ENCODE data around the gene NOX4. TPM values are rescaled to one million over a fixed set of nuclear protein-coding genes. Genes with fewer than 3 reads are reported as not detected.
A peak's percentile ranks its signal among the peaks of the same experiment; 100 is the strongest.

NOX4 gene
- total RNA-seq (1 to 10 TPM in 1 of 2 donors, under 1 TPM in 1; 0.86 to 3.3 TPM), polyA plus RNA-seq (ENCODE audit: insufficient read length in 6 of 6) (1 to 10 TPM; 3.1 to 6.5 (median 4.4) TPM)
- long read RNA-seq, donor 1: 0 reads
- long read RNA-seq, donor 2: 0 reads
- long read RNA-seq, donor 3, partial matches to known transcripts: 0 of 2 reads
- long read RNA-seq, donor 3, other reads (novel, unspliced or antisense): 0 of 2 reads
- long read RNA-seq, donor 4, partial matches to known transcripts: 0 of 3 reads
- long read RNA-seq, donor 4, other reads (novel, unspliced or antisense): 2 of 3 reads
- long read RNA-seq, donor 5: 0 reads
- long read RNA-seq, donor 6, partial matches to known transcripts: 0 of 1 reads
- long read RNA-seq, donor 6, other reads (novel, unspliced or antisense): 0 of 1 reads
- long read RNA-seq, donor 7: 0 reads
- long read RNA-seq, donor 8: 0 reads
- long read RNA-seq, donor 9: 0 reads
- long read RNA-seq, donor 10, partial matches to known transcripts: 0 of 1 reads
- long read RNA-seq, donor 10, other reads (novel, unspliced or antisense): 0 of 1 reads
- long read RNA-seq, donor 11: 0 reads
- long read RNA-seq, donor 12: 0 reads

GRCh38 chr11:89490981-89491690 is at the start of gene NOX4:
NOX4 (minus strand) TSS chr11:89491375; CDS start chr11:89491246, 129 bp downstream.
- Histone ChIP-seq H3K27me3 (peaks cover 0 to 36% of the 10 kb centered on the region in 2 donors), H3K36me3 (no peaks in the 10 kb centered on the region), H3K4me3 (peak within 1 kb of the TSS; percentile 31 to 33), H3K27ac (peak within 1 kb of the TSS in 1 of 2 donors; percentile 44), H3K4me1 (peaks cover 0 to 3% of the 10 kb centered on the region in 2 donors), H3K9me3 (no peaks in the 10 kb centered on the region)
- no peak for TF ChIP-seq CTCF (IDR thresholded peaks at IDR 0.05)
- intact Hi-C loops (cut with DNase I): no loop called here
- ATAC-seq (peak; percentile 69), DNase-seq (peak; percentile 41 to 79 (median 67))

GRCh38 chr11:89540826-89541225 is 49.7 kb upstream of the NOX4 start:
- no peak for DNase-seq
- no peak for TF ChIP-seq CTCF (IDR thresholded peaks at IDR 0.05)
- no peaks in the 10 kb centered on the region for H3K4me1 ChIP-seq
- H3K27me3 ChIP-seq: no peaks in the 10 kb centered on the region
- H3K27ac ChIP-seq: no peak overlapping the region
- intact Hi-C loops (cut with DNase I): no loop called here
- no peaks in the 10 kb centered on the region for H3K36me3 ChIP-seq
- H3K9me3 ChIP-seq: no peaks in the 10 kb centered on the region
- ATAC-seq: no peak
- H3K4me3 ChIP-seq: no peak overlapping the region

GRCh38 chr11:89537936-89538335 is 46.8 kb upstream of the NOX4 start:
- no peak for DNase-seq
- no peak for ATAC-seq
- no peaks in the 10 kb centered on the region for H3K36me3 ChIP-seq
- no peak overlapping the region for H3K4me3 ChIP-seq
- H3K4me1 ChIP-seq: no peaks in the 10 kb centered on the region
- TF ChIP-seq CTCF (IDR thresholded peaks at IDR 0.05): no peak
- H3K9me3 ChIP-seq: no peaks in the 10 kb centered on the region
- intact Hi-C loops (cut with DNase I): no loop called here
- no peak overlapping the region for H3K27ac ChIP-seq
- no peaks in the 10 kb centered on the region for H3K27me3 ChIP-seq

- H3K27me3 ChIP-seq: no peaks in the 10 kb centered on the region
- DNase-seq (no peak), ATAC-seq (no peak)
- TF ChIP-seq CTCF (IDR thresholded peaks at IDR 0.05): no peak
- intact Hi-C loops (cut with DNase I): no loop called here
- H3K9me3 ChIP-seq: no peaks in the 10 kb centered on the region
- no peaks in the 10 kb centered on the region for H3K4me1 ChIP-seq
- H3K27ac ChIP-seq: no peak overlapping the region
- no peaks in the 10 kb centered on the region for H3K36me3 ChIP-seq
- no peak overlapping the region for H3K4me3 ChIP-seq
Observed at GRCh38 chr11:89536926-89537325, 45.8 kb upstream of the NOX4 start.

- no peak for DNase-seq
- no peaks in the 10 kb centered on the region for H3K9me3 ChIP-seq
- TF ChIP-seq CTCF (IDR thresholded peaks at IDR 0.05): no peak
- no peak for ATAC-seq
- intact Hi-C loops (cut with DNase I): no loop called here
- H3K4me3 ChIP-seq: no peak overlapping the region
- no peak overlapping the region for H3K27ac ChIP-seq
- no peaks in the 10 kb centered on the region for H3K4me1 ChIP-seq
- no peaks in the 10 kb centered on the region for H3K36me3 ChIP-seq
- H3K27me3 ChIP-seq: no peaks in the 10 kb centered on the region
Observed at GRCh38 chr11:89535221-89535620, 44.0 kb upstream of the NOX4 start.

Measured in left lung (tissue), 14 donors.